GM19023 (cell line): ENCODE results near the gene SLC22A4.

Experiments
- ATAC-seq: cut with Tn5 transposase; IDR thresholded peaks from one replicate; pipeline ENCODE4 v1.9.1; 2021; ENCODE audit warnings: mild to moderate bottlenecking, moderate library complexity; ENCODE audit not compliant: unreplicated experiment

Gene SLC22A4

GRCh38 chr5:132370971-132371602 lies 76.9 kb downstream of the SLC22A4 start:
- ATAC-seq, result no peak

- no peak for ATAC-seq
These were observed 77.4 kb downstream of the SLC22A4 start for GRCh38 chr5:132371603-132371994.

GRCh38 chr5:132372127-132372526 lies 77.9 kb downstream of the SLC22A4 start:
- ATAC-seq, result no peak

- no peak for ATAC-seq
These were observed 78.3 kb downstream of the SLC22A4 start for GRCh38 chr5:132372542-132372941.

- ATAC-seq, result no peak
These were observed 81.8 kb downstream of the SLC22A4 start for GRCh38 chr5:132375957-132376356.

- no peak for ATAC-seq
These were observed 82.8 kb downstream of the SLC22A4 start for GRCh38 chr5:132376694-132377641.

- ATAC-seq, result no peak
These were observed 83.5 kb downstream of the SLC22A4 start for GRCh38 chr5:132377738-132378137.

- no peak for ATAC-seq
These were observed 84.4 kb downstream of the SLC22A4 start for GRCh38 chr5:132378580-132378979.

GRCh38 chr5:132380047-132380446 lies 85.9 kb downstream of the SLC22A4 start:
- no peak for ATAC-seq

- ATAC-seq, result no peak
These were observed 86.5 kb downstream of the SLC22A4 start for GRCh38 chr5:132380741-132381140.

- ATAC-seq, result no peak
These were observed 87.4 kb downstream of the SLC22A4 start for GRCh38 chr5:132381614-132382013.

- ATAC-seq, result no peak
These were observed 89.1 kb downstream of the SLC22A4 start for GRCh38 chr5:132383261-132383660.

GRCh38 chr5:132383984-132384383 lies 89.8 kb downstream of the SLC22A4 start:
- ATAC-seq, result no peak

GRCh38 chr5:132384506-132385050 lies 90.4 kb downstream of the SLC22A4 start:
- no peak for ATAC-seq

- ATAC-seq, result no peak
These were observed 91.3 kb downstream of the SLC22A4 start for GRCh38 chr5:132385326-132386105.

- ATAC-seq, result peak; percentile 89
These were observed 92.6 kb downstream of the SLC22A4 start for GRCh38 chr5:132386644-132387286.

GRCh38 chr5:132387640-132388117 lies 93.5 kb downstream of the SLC22A4 start:
- ATAC-seq, result no peak

GRCh38 chr5:132388244-132389050 lies 94.3 kb downstream of the SLC22A4 start:
- ATAC-seq, result no peak

- no peak for ATAC-seq
These were observed 94.8 kb downstream of the SLC22A4 start for GRCh38 chr5:132389051-132389331.
